ENCODE measurements around the gene TIPIN.
"Not testable (repeated sequence)": the region's sequence is repeated elsewhere in the genome, so short reads cannot be mapped to it uniquely, and the experiment has no call there.

Gene TIPIN

GRCh38 chr15:66386204-66387123, 30.0 kb upstream of the TIPIN start, which contains the start of gene MAP2K1:
Gene MAP2K1, plus strand, starts transcription at chr15:66386912. Its CDS starts 436 bp downstream, at chr15:66387348.
- peak; percentile 98 for DNase-seq

- DNase-seq: not testable (repeated sequence)
Observed at GRCh38 chr15:66381376-66381775, 24.9 kb upstream of the TIPIN start.

GRCh38 chr15:66378814-66379430, 22.4 kb upstream of the TIPIN start:
- no peak for DNase-seq

- DNase-seq: no peak
Observed at GRCh38 chr15:66374179-66374578, 17.7 kb upstream of the TIPIN start.

- no peak for DNase-seq
Observed at GRCh38 chr15:66369773-66370651, 13.5 kb upstream of the TIPIN start.

- DNase-seq: no peak
Observed at GRCh38 chr15:66364944-66365528, 8.6 kb upstream of the TIPIN start.

- DNase-seq: no peak
Observed at GRCh38 chr15:66362776-66363175, 6.3 kb upstream of the TIPIN start.

GRCh38 chr15:66361745-66362460, 5.4 kb upstream of the TIPIN start:
- DNase-seq: not testable (repeated sequence)

GRCh38 chr15:66359740-66360139, 3.3 kb upstream of the TIPIN start:
- DNase-seq: no peak

GRCh38 chr15:66356077-66356358, 467 bp downstream of the TIPIN start:
- DNase-seq: no peak

- not testable (repeated sequence) for DNase-seq
Observed at GRCh38 chr15:66348530-66348929, 8.0 kb downstream of the TIPIN start.

- DNase-seq: no peak
Observed at GRCh38 chr15:66328771-66329170, 27.7 kb downstream of the TIPIN start.

GRCh38 chr15:66327736-66328135, 28.7 kb downstream of the TIPIN start:
- DNase-seq: no peak

GRCh38 chr15:66326051-66326450, 30.4 kb downstream of the TIPIN start:
- no peak for DNase-seq

GRCh38 chr15:66323312-66323928, 33.1 kb downstream of the TIPIN start:
- no peak for DNase-seq

GRCh38 chr15:66312144-66312543, 44.3 kb downstream of the TIPIN start:
- DNase-seq: no peak

GRCh38 chr15:66310786-66311185, 45.7 kb downstream of the TIPIN start:
- DNase-seq: no peak

GRCh38 chr15:66309828-66310227, 46.7 kb downstream of the TIPIN start:
- no peak for DNase-seq

- DNase-seq: no peak
Observed at GRCh38 chr15:66308531-66308930, 48.0 kb downstream of the TIPIN start.

GRCh38 chr15:66306381-66306780, 50.1 kb downstream of the TIPIN start:
- DNase-seq: no peak

GRCh38 chr15:66304425-66304824, 52.1 kb downstream of the TIPIN start:
- not testable (repeated sequence) for DNase-seq
